Ovary (tissue), 3 donors: ENCODE measurements around the gene NUB1.

ENCODE experiments used
- CTCF ChIP-seq, 3 donors: fragments of 450-650 bp in 2 of 3; fragments of 200-600 bp in 1 of 3; IDR thresholded peaks; one replicate each; pipeline versions ENCODE4 v1.5.1 to v1.8.0; 2016 to 2022; ENCODE audit warnings: antibody characterized with exemption in 3 of 3, mild to moderate bottlenecking in 1 of 3
- EP300 ChIP-seq: sonication (generic); formaldehyde crosslinking; IDR thresholded peaks from one replicate; pipeline ENCODE4 v1.6.1; 2017; ENCODE audit warnings: antibody characterized with exemption
- POLR2A ChIP-seq: fragments of 450-650 bp; IDR thresholded peaks from one replicate; pipeline ENCODE4 v1.6.1; 2017; ENCODE audit warnings: antibody characterized with exemption, mild to moderate bottlenecking, moderate library complexity
- donor health status: DM: no; HTN: no; CAD: no.

- no peak for TF ChIP-seq CTCF (IDR thresholded peaks at IDR 0.05)
- TF ChIP-seq EP300, result no peak
- no peak for TF ChIP-seq POLR2A
These were observed 78.5 kb downstream of the NUB1 start for GRCh38 chr7:151420144-151420543.
